Loucy (cell line): Measurements from ENCODE around the gene PCCB.
A peak's percentile ranks its signal among the peaks of the same experiment; 100 is the strongest.

Source experiments
- H2AFZ ChIP-seq: fragments of 200-600 bp; sonication (generic); 2 replicates; pipeline ENCODE4 v1.6.0; 2016; ENCODE audit warnings: antibody characterized with exemption, mild to moderate bottlenecking, low read length, moderate library complexity
- H3F3A ChIP-seq: fragments of 200-600 bp; 2 replicates; pipeline ENCODE4 v1.6.0; 2016; ENCODE audit warnings: antibody characterized with exemption, low read depth, mild to moderate bottlenecking
- H3K27me3 ChIP-seq: fragments of 200-600 bp; sonication (generic); 2 replicates; pipeline ENCODE4 v1.6.1; 2014; ENCODE audit warnings: low read length, mild to moderate bottlenecking; ENCODE audit not compliant: insufficient read depth, poor library complexity, severe bottlenecking
- H3K36me3 ChIP-seq: fragments of 200-600 bp; sonication (generic); 2 replicates; pipeline ENCODE4 v1.6.1; 2016; ENCODE audit warnings: low read length; ENCODE audit not compliant: insufficient read depth
- H3K4me1 ChIP-seq: fragments of 200-600 bp; sonication (generic); 2 replicates; pipeline ENCODE4 v1.5.1; 2014; ENCODE audit warnings: low read length, mild to moderate bottlenecking; ENCODE audit not compliant: insufficient read depth, poor library complexity, severe bottlenecking
- H3K4me2 ChIP-seq: fragments of 200-600 bp; sonication (generic); 2 replicates; pipeline ENCODE4 v1.6.0; 2014; ENCODE audit warnings: antibody characterized with exemption, low read length, low read depth, mild to moderate bottlenecking; ENCODE audit not compliant: poor library complexity, severe bottlenecking
- H3K4me3 ChIP-seq: fragments of 200-600 bp; sonication (generic); 2 replicates; pipeline ENCODE4 v1.5.1; 2014; ENCODE audit warnings: low read length, mild to moderate bottlenecking, mixed read lengths; ENCODE audit not compliant: poor library complexity, severe bottlenecking
- H3K79me2 ChIP-seq: fragments of 200-600 bp; sonication (generic); 2 replicates; pipeline ENCODE4 v1.6.1; 2014; ENCODE audit warnings: low read length; ENCODE audit not compliant: insufficient read depth
- H3K9ac ChIP-seq: fragments of 200-600 bp; sonication (generic); 2 replicates; pipeline ENCODE4 v1.6.0; 2014; ENCODE audit warnings: mild to moderate bottlenecking, low read depth, low read length, moderate library complexity; ENCODE audit not compliant: poor library complexity, severe bottlenecking
- H3K9me2 ChIP-seq: fragments of 200-600 bp; sonication (generic); replicated peaks from 2 replicates; pipeline ENCODE4 v1.6.1; 2016; ENCODE audit warnings: low read depth, low read length, mixed read lengths
- H3K9me3 ChIP-seq: fragments of 200-600 bp; sonication (generic); 2 replicates; pipeline ENCODE4 v1.6.1; 2014; ENCODE audit warnings: mild to moderate bottlenecking, antibody characterized with exemption, low read length, low read depth; ENCODE audit not compliant: insufficient read depth
- H4K20me1 ChIP-seq: fragments of 200-600 bp; sonication (generic); 2 replicates; pipeline ENCODE4 v1.6.0; 2014; ENCODE audit warnings: antibody characterized with exemption, low read length, mild to moderate bottlenecking; ENCODE audit not compliant: insufficient read depth, poor library complexity, severe bottlenecking
- EZH2phosphoT487 ChIP-seq: fragments of 200-600 bp; IDR thresholded peaks from 2 replicates; pipeline ENCODE4 v1.6.1; 2018; ENCODE audit warnings: antibody characterized with exemption, mild to moderate bottlenecking, moderate library complexity, borderline replicate concordance
- TF ChIP-seq, protein P1 (sequence below): fragments of 200-600 bp; sonication (generic); conservative IDR thresholded peaks from 2 replicates; pipeline ENCODE4 v1.5.1; 2014; ENCODE audit warnings: mild to moderate bottlenecking, antibody characterized with exemption, low read length

PCCB gene

DNA sequence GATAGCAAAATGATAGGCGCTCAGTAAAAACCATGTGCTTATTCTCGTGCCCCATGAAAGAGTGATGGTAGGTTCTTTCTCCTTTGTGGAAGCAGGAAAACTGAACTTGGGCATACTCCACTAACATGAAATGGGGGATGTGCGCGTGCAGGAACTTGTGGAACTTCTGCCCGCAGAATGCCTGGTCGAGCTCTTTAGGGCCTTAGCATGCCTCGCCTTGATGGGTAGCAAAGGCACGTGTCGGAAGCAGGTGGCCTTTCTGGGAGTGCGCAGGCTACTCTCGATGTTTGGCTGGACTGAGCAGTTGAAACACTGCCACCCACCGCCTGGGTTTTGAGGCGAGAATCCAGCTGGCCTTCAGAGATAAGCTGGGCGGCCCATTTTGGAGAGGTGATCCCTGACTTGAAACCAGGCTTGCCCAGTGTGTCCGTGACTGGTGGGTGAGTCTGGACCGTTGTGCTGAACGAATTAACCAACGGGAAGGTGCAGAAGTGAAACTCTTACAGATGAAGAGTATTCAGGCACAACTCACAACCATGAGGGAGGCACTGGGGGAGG is 842 bp downstream of the PCCB start:
- peaks cover 23% of the 10 kb centered on the region for H3K4me1 ChIP-seq
- peak overlapping the region; percentile 94 for H2AFZ ChIP-seq
- peaks cover 2% of the 10 kb centered on the region; the same call in 1 of the 2 replicates for H3K36me3 ChIP-seq
- no peaks in the 10 kb centered on the region for H3K9me2 ChIP-seq
- TF ChIP-seq, protein P1, sequence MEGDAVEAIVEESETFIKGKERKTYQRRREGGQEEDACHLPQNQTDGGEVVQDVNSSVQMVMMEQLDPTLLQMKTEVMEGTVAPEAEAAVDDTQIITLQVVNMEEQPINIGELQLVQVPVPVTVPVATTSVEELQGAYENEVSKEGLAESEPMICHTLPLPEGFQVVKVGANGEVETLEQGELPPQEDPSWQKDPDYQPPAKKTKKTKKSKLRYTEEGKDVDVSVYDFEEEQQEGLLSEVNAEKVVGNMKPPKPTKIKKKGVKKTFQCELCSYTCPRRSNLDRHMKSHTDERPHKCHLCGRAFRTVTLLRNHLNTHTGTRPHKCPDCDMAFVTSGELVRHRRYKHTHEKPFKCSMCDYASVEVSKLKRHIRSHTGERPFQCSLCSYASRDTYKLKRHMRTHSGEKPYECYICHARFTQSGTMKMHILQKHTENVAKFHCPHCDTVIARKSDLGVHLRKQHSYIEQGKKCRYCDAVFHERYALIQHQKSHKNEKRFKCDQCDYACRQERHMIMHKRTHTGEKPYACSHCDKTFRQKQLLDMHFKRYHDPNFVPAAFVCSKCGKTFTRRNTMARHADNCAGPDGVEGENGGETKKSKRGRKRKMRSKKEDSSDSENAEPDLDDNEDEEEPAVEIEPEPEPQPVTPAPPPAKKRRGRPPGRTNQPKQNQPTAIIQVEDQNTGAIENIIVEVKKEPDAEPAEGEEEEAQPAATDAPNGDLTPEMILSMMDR = no peak
- no peak for TF ChIP-seq EZH2phosphoT487
- no peaks in the 10 kb centered on the region for H3K9me3 ChIP-seq
- no peaks in the 10 kb centered on the region for H3F3A ChIP-seq
- H3K4me2 ChIP-seq = peak overlapping the region; percentile 88
- H3K9ac ChIP-seq = peak overlapping the region; percentile 73
- no peaks in the 10 kb centered on the region for H4K20me1 ChIP-seq
- no peaks in the 10 kb centered on the region for H3K27me3 ChIP-seq
- peak overlapping the region; percentile 81 for H3K4me3 ChIP-seq
- H3K79me2 ChIP-seq = peaks cover 42% of the 10 kb centered on the region

DNA sequence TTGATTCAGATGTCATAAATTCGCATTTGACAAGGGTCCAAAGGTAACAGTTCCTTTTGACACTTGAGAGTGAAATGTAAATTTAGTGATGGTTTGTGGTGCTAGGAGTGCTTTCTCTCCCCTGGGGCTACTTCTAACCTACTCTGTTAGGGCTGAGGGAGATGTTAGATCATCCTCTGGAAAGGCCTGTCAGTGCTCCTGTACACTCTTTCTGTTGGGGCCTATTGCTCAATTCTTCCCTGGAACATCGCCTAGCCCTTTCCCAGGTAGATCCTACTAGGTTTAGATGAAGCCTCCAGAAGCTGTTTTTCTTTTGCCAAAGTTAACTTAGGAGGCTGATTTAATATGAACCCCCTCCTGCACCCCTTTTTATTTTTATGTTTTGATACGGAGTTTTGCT is 1.4 kb downstream of the PCCB start:
- peaks cover 23% of the 10 kb centered on the region for H3K4me1 ChIP-seq
- no peaks in the 10 kb centered on the region for H3F3A ChIP-seq
- no peaks in the 10 kb centered on the region for H3K27me3 ChIP-seq
- no peaks in the 10 kb centered on the region for H3K9me2 ChIP-seq
- no peaks in the 10 kb centered on the region for H3K9me3 ChIP-seq
- H2AFZ ChIP-seq = no peak overlapping the region
- no peak for TF ChIP-seq EZH2phosphoT487
- TF ChIP-seq, protein P1 = no peak
- no peaks in the 10 kb centered on the region for H4K20me1 ChIP-seq
- peaks cover 7% of the 10 kb centered on the region; the same call in 1 of the 2 replicates for H3K36me3 ChIP-seq
- H3K79me2 ChIP-seq = peaks cover 42% of the 10 kb centered on the region
- H3K4me3 ChIP-seq = peak overlapping the region; percentile 81
- H3K9ac ChIP-seq = no peak overlapping the region
- H3K4me2 ChIP-seq = peak overlapping the region; percentile 88

DNA sequence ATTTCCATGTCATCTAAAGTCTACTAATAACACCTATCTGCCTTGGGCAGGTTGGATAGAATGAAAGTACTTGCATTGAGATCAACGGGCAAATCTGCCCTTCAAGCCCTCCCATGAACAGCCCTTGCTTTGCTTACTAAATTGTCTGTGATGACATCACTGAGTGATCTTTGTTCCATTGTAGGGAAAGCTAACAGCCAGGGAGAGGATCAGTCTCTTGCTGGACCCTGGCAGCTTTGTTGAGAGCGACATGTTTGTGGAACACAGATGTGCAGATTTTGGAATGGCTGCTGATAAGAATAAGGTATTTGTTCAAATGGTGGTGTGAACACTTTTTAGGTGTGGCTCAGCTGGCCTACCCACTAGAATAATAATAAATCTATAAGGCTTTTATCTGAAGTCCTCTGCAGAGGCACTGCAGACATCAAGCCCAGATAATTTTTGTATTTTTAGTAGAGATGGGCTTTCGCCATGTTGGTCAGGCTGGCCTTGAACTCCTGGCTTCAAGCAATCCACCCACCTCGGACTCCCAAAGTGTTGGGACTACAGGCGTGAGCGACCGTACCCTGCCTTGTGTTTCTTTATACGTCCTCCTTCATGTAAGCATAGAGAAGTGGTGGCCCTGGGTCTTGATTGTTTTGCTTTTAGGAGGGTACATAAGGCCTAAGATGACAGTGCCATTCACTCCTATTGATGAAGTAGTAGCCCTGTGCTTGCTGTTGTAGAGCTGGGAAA is 5.7 kb downstream of the PCCB start:
- TF ChIP-seq EZH2phosphoT487 = no peak
- TF ChIP-seq, protein P1 = no peak
- H3K27me3 ChIP-seq = no peaks in the 10 kb centered on the region
- peaks cover 37% of the 10 kb centered on the region; the same call in 1 of the 2 replicates for H3K36me3 ChIP-seq
- peaks cover 13% of the 10 kb centered on the region for H3K4me1 ChIP-seq
- H3K9ac ChIP-seq = no peak overlapping the region
- H3F3A ChIP-seq = no peaks in the 10 kb centered on the region
- no peak overlapping the region for H2AFZ ChIP-seq
- no peaks in the 10 kb centered on the region for H4K20me1 ChIP-seq
- no peaks in the 10 kb centered on the region for H3K9me3 ChIP-seq
- no peak overlapping the region for H3K4me3 ChIP-seq
- peak overlapping the region; percentile 46 for H3K4me2 ChIP-seq
- H3K9me2 ChIP-seq = no peaks in the 10 kb centered on the region
- peaks cover 38% of the 10 kb centered on the region for H3K79me2 ChIP-seq
